HK-2 (cell line): ENCODE results near the gene BPIFA1.

Experiments
- DNase-seq: peaks from one replicate; pipeline ENCODE4 v3.0.0-alpha.2; 2018; ENCODE audit not compliant: unreplicated experiment

Gene BPIFA1

DNA sequence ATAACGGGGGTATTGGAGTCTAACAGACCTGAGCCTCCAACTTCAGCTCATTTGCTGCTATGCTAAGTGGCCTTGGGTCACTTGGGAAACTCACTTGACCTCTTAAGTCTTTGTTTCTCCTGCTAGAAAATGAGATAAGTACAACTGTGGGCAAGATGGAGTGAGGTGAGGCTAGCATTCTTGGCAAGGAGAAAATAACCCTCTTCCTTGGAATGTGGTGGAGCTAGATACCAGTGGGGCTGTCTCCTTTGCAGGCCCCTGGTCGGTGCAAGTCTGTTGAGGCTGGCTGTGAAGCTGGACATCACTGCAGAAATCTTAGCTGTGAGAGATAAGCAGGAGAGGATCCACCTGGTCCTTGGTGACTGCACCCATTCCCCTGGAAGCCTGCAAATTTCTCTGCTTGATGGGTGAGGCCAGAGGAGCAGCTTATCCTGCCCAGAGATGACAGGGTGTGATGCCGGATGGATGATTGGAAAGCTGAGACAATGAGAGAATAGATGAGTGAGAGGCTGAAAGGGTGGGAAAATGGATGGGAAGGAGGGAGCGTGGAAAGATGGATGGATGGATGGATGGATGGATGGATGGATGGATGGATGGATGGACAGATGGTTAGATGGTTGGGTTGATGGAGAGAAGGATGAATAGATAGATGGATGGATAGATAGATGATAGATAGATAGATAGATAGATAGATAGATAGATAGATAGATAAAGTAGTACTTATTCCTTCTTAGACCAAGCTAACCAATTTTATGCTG is 4.4 kb downstream of the BPIFA1 start:
- no peak for DNase-seq

DNA sequence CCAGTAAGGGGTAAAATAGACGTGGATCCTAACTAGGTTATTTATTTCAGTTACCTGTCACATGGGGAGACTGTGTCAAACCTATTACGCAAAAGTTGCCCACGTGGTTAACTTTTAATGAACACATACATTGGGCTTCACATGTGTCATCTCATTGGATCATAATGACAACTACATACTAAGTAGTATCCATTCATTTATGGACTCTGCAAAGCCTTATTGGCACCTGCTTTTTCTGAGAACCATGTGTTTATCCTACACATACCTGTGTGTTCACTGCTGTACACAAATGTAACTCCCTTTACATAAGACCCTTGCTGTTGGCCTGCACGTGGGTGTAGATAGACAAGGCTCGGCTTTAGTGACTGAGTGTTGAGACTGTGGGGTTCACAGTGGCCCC is 5.1 kb downstream of the BPIFA1 start:
- no peak for DNase-seq

DNA sequence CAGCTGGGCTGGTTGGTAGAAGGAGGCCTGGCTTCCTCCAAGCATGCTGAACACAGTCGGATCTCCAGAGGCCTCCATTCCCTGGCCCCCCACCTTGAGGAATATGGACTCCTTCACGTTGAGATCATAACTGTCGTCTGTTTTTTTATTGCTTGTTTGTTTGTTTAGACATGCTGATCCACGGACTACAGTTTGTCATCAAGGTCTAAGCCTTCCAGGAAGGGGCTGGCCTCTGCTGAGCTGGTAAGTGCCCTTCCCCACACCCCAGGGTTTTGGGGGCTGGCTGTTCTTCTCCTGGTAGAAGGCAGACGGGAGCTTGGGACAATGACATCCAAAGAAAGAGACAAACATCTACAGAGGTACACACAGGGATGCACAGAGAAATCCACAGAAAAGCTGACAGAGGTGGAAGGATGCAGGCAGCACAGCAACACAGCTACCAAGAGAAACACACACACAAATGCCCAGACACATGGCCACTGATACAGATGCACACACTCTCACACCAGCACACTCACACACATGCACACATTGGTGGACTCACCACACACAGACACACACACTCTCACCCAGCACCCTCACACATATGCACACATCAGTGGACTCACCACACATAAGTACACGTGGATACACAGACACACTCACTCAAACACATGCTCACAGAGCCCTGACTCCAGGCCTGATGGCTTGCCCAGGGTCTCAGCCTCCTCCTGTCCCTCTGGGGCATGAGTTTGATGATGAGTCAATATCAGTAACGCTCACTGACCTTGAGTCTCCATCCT is 6.7 kb downstream of the BPIFA1 start:
- DNase-seq: no peak

DNA sequence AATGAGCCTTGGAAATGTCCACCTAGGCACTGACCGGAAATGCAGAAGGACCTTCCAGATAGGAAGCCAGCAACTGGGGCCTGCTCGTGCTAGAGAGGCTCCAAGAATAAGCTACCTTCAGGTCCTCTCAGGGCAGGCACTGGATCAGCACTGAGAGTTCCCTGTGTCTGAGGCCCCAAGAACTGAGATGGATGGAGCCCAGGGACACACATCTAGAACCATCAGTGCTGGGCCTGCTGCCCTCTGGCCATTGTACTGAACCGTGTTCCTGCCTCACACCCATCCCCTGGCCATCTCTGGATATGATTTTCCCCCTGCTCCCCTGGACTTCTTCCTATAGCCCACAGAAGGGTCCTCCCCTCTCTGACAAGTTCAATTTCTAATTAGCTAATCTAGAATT is 10.3 kb downstream of the BPIFA1 start:
- no peak for DNase-seq

GRCh38 chr20:33249456-33249855 is 13.7 kb downstream of the BPIFA1 start:
- no peak for DNase-seq

GRCh38 chr20:33250666-33251065 is 14.9 kb downstream of the BPIFA1 start:
- no peak for DNase-seq

DNA sequence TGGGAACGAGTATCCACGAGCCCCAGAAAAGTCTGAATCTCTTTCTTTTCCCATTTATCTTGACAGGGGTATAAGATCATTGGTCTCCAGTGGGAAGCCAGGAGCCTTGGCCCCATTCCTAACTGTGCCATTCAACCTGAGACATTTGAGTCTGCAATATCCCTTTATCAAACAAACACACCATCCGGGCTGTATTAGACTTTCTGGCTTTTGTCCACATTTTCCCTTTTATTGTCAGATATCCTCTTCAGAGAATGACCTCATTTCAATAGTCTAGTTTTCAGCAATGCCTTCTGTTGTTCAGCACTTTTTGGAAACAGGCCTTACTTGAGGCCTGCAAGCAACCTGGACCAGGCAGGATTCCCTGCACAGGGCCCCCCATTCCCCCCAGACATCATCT is 15.7 kb downstream of the BPIFA1 start:
- no peak for DNase-seq

GRCh38 chr20:33252460-33252859 is 16.7 kb downstream of the BPIFA1 start:
- DNase-seq: no peak

- no peak for DNase-seq
Observed at GRCh38 chr20:33255005-33255404, 19.2 kb downstream of the BPIFA1 start.

- DNase-seq: no peak
Observed at GRCh38 chr20:33257237-33257636, 21.4 kb downstream of the BPIFA1 start.

GRCh38 chr20:33259371-33259770 is 23.6 kb downstream of the BPIFA1 start:
- DNase-seq: no peak

DNA sequence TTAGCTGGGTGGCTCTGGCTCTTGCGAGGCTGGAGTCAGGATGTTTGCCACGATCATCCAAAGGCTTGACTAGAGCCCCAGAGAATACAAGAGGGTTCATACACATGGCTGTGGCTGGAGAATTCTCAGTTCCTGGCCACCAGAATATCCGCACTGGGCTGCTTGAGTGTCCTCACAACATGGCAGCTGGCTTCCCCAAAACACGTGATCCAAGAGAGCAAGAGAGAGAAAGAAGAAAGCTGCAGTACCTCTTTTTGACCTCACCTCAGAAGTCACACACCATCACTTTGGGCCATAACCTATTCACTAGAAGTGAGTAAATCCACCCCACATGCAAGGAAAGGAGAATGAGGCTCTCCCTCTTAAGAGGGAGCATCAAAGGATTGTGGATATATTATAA is 25.7 kb downstream of the BPIFA1 start:
- DNase-seq: no peak

DNA sequence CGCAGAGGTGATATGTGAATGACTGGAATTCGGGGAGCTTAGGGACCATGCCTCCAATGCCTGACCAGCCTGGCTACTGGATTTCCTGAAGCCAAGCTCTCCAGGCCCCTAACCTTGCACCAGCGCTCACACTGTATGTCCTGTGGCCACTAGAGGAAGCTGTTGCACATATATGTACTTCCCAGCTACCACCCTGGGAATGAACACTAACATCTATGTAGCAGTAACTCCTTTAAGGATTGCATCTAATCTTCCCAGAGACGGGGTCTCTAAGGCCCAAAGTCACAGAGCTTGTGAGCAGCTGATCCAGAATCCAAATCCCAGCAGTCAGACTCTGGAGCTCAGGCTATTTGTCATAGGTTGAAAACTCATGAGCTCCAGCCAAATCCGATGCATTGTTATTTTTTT is 26.9 kb downstream of the BPIFA1 start:
- DNase-seq: peak; percentile 45

DNA sequence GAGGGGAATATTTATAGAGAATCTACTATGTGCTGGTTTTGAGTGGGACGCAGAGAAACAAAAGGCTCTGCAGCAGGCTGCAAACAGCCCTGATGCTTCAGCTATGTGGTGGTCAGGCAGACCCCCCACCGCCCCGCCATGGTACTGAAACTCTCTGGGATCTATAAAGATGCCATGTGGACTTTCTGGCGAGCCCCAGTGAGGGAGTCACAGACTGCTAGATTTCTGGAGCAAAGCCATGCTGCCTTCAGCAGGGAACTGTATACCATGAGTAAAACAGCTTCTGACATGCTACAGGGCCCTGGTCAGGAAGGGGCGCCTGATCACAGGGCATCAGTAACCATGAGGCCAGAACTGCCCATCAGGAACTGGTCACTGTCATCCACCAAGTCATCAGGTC is 28.0 kb downstream of the BPIFA1 start:
- DNase-seq: no peak

GRCh38 chr20:33267701-33268100 is 31.9 kb downstream of the BPIFA1 start:
- DNase-seq: no peak

GRCh38 chr20:33272155-33272873 is 36.5 kb downstream of the BPIFA1 start:
- no peak for DNase-seq

GRCh38 chr20:33273117-33273851 is 37.5 kb downstream of the BPIFA1 start:
- DNase-seq: no peak

DNA sequence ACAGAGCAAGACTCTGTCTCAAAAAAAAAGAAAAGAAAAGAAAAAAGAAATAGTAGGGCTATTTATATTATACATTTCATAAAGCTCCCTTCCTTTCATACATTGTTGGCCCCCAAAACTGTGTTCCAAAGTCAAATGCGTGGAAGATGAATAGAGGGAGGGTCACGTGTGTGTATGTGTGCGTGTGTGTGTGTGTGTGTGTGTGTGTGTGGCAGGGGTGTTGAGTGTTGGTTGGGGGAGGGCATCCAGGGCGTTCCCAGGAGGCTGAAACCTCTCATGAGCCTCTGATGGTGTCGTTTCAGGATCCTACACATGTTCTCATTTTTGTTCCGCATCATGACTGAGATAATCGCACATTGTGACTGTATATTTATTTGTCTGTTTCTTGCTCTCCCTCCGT is 39.4 kb downstream of the BPIFA1 start:
- DNase-seq: no peak

- DNase-seq: no peak
Observed at GRCh38 chr20:33275871-33276270, 40.1 kb downstream of the BPIFA1 start.

DNA sequence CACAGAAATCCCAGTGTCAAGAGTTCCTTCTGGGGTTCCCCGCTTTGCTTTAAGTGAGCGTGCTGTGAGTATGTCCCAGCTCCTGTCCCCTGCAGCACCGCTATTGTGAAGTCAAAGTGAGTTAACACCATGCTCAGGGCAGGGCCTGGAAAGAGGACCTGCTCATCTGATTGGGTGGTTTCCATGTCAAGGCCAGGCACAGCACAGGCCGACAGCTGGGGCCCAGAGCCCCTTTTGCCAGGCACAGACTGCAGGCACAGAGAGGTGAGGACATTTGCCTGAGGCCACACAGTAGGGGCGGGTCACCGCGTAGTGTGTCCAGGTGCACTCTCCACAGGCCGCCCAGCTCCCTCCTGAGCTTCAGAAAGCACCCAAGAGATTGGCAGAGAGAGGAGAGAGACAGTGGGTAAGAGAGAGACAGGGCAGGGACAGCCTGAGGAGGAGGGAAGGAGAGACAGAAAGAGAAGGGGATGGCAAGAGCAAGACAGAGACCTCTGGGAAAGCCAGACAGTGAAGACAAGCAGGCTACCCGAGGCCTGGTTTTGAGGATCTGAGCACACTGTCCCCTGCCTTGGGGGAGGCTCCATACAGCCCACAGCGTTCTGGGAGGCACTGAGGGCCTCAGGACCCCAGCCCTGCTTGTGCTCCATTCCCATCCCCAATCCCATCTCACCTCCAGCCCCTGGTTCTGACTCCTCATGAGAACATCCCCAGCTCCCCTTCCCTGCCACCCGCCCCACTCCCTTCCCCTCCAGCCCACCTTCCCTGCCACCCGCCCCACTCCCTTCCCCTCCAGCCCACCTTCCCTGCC is 40.7 kb downstream of the BPIFA1 start:
- no peak for DNase-seq
